ENCODE measurements around the gene FOXA1. TPM values are rescaled to one million over a fixed set of nuclear protein-coding genes. Genes with fewer than 3 reads are reported as not detected.
A peak's percentile ranks its signal among the peaks of the same experiment; 100 is the strongest.

Gene FOXA1
- total RNA-seq, 2 experiments from 2014 or later = not detected

GRCh38 chr14:37590428-37591139, 4.5 kb downstream of the FOXA1 start:
- Mint-ChIP-seq H3K4me1 (peaks cover 6% of the 10 kb centered on the region), H3K9me3 (ENCODE audit: low read depth) (peaks cover 2% of the 10 kb centered on the region), H3K27ac (peak overlapping the region; percentile 46), H3K4me3 (no peak overlapping the region), H3K36me3 (peaks cover 5% of the 10 kb centered on the region), H3K27me3 (peaks cover 81% of the 10 kb centered on the region)
- CTCF ChIA-PET = no interaction called here
- no peak for ATAC-seq
- no peak for DNase-seq

- DNase-seq = no peak
- ATAC-seq = no peak
- Mint-ChIP-seq H3K9me3 (ENCODE audit: low read depth) (peaks cover 2% of the 10 kb centered on the region), H3K4me1 (peaks cover 6% of the 10 kb centered on the region), H3K27ac (no peak overlapping the region), H3K36me3 (peaks cover 5% of the 10 kb centered on the region), H3K4me3 (no peak overlapping the region), H3K27me3 (peaks cover 85% of the 10 kb centered on the region)
- CTCF ChIA-PET = no interaction called here
Observed at GRCh38 chr14:37589715-37590427, 5.2 kb downstream of the FOXA1 start.

DNA sequence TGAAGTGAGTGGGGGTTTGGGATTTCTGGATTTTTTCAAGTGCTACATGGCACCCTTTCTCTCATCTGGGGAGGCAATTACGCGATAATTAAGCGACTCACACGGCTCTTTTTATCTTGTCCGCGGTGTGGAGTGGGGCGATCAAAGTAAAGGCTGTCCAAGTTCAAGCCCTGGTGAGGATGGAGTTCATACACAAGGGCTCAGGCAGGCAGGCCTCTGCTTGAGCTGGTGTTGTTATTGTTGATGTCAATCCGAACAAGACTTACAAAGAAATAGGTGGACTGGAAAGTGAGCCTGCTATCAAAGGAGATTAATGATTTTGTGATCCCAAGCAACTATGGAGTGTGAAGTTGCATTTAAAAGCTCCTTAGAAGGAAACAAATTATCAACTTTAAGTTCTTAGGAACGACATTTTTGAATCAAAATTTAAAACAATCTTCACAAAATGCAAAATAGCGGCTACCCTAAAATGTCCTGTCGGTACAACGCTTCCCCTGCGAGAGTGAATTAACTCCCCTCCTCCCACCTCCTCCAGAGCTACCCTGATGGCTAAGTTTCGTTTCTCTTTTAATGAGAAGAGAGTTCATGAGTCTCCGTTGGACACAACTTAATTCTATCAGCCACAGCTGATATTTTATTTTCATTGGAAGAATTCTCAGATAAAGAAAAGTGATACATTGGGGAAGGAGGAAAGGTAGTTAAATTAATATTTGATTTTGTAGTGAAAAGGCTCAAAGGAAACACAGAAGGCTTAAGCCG, 5.9 kb downstream of the FOXA1 start:
- no peak overlapping the region for H3K4me3 Mint-ChIP-seq
- H3K27ac Mint-ChIP-seq = no peak overlapping the region
- CTCF ChIA-PET = no interaction called here

DNA sequence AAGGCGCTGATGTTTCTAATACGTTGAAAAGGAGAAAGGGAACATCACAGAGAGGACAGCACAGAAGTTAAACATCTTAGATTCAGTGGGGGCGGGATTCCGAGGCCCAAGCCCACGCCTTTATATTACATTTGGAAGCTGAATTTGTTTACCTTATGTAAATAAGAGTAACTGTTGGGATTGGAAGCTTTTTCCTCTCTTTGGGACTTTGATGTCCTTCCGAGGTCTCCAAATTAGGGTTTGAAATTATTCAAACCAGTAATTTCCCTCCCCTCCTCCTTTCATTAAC, 6.4 kb downstream of the FOXA1 start:
- peaks cover 76% of the 10 kb centered on the region for H3K27me3 Mint-ChIP-seq
- peaks cover 2% of the 10 kb centered on the region for H3K36me3 Mint-ChIP-seq
- peaks cover 1% of the 10 kb centered on the region for H3K4me1 Mint-ChIP-seq
- DNase-seq = no peak
- no peak overlapping the region for H3K4me3 Mint-ChIP-seq
- peaks cover 2% of the 10 kb centered on the region for H3K9me3 Mint-ChIP-seq (ENCODE audit: low read depth)
- CTCF ChIA-PET = no interaction called here
- H3K27ac Mint-ChIP-seq = no peak overlapping the region
- ATAC-seq = no peak

More for the DNA sequence above, 5.9 kb downstream of the FOXA1 start:
- H3K36me3 Mint-ChIP-seq = peaks cover 3% of the 10 kb centered on the region
- ATAC-seq (no peak), DNase-seq (no peak)
- peaks cover 81% of the 10 kb centered on the region for H3K27me3 Mint-ChIP-seq
- H3K9me3 Mint-ChIP-seq (ENCODE audit: low read depth) = peaks cover 2% of the 10 kb centered on the region
- peaks cover 3% of the 10 kb centered on the region for H3K4me1 Mint-ChIP-seq

DNA sequence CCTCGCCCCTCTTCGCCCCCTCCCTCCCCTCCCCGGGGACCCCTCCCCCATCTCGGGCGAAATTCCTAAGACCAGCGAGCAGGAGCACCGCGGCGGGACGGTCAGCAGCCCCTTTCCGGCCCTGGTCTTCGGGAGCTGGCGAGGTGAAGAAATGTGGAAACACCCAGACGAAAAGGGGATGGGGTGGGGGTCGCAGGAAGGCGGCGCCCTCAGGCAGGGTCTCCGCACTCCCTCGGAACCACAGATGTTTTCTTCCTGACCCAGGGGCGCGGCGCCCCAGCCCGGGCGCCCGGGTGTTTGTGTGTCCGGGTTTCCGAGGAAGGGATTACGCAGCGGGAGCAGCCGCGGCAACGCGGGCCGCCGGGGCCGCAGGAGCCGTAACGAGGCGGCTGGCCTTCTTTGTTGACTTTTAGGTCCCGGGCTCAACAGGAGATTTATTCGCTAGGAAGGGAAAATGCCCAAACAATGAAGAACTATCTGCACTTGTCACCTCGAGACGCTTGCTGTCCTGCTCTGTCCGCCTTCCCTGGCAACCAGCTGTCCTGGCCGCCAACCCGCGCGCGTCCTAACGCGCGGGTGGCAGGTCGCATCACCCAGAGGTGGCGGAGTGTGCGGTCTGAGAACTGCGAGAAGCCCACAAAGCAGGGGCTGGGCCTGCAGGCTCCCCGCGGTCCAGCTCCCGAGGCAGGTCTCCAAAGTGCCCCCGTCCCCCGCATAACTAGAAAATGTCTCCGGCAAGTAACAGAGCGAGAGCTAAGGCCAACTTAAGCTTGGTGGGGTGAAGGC, 7.0 kb downstream of the FOXA1 start:
- CTCF ChIA-PET = interaction anchor here (0.8 kb wide), 1 partner anchor 11 kb away, joined by 3 read pairs; no protein-coding TSS in a partner anchor
- ATAC-seq = no peak
- H3K4me3 Mint-ChIP-seq = no peak overlapping the region
- no peak overlapping the region for H3K27ac Mint-ChIP-seq
- peaks cover 73% of the 10 kb centered on the region for H3K27me3 Mint-ChIP-seq
- peaks cover 2% of the 10 kb centered on the region for H3K9me3 Mint-ChIP-seq (ENCODE audit: low read depth)
- DNase-seq = no peak
- peaks cover 2% of the 10 kb centered on the region for H3K36me3 Mint-ChIP-seq
- H3K4me1 Mint-ChIP-seq = peaks cover 1% of the 10 kb centered on the region

DNA sequence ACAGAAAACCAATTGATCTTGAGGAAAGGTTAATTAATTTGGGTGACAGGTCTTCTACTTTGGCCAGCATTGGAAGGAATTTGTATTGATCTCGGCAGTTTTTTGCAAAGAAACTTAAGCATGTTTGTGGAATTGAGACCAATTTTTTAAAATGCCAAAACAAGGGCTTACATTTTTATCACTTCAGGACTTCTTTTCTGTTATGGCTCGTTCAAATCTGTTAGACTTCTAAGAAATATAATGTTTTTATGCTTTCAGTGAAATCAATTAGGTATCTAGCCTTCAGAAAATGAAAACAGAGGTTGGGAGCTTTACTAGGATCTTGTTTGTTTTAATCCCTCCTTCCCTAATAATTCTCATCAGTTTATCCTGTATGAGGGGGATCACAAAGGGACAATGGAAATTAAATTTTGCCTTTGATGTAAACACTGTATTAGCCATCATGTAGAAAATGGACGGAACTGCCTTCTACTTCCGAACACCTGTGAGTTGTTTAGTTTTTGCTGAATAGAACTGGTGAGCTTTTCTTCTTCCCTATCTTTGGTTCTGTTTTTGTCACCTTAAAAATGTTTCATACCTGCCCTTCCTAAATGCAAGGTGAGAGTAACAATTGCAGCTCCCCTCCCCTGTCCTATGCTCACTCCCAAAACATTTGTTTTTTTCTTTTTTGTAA, 7.8 kb downstream of the FOXA1 start:
- no peaks in the 10 kb centered on the region for H3K9me3 Mint-ChIP-seq (ENCODE audit: low read depth)
- peaks cover 1% of the 10 kb centered on the region for H3K4me1 Mint-ChIP-seq
- H3K4me3 Mint-ChIP-seq = no peak overlapping the region
- H3K27me3 Mint-ChIP-seq = peaks cover 71% of the 10 kb centered on the region
- CTCF ChIA-PET = interaction anchor here (0.8 kb wide), 1 partner anchor 10 kb away, joined by 3 read pairs; no protein-coding TSS in a partner anchor
- H3K27ac Mint-ChIP-seq = no peak overlapping the region
- H3K36me3 Mint-ChIP-seq = no peaks in the 10 kb centered on the region
- ATAC-seq = no peak
- DNase-seq = no peak

DNA sequence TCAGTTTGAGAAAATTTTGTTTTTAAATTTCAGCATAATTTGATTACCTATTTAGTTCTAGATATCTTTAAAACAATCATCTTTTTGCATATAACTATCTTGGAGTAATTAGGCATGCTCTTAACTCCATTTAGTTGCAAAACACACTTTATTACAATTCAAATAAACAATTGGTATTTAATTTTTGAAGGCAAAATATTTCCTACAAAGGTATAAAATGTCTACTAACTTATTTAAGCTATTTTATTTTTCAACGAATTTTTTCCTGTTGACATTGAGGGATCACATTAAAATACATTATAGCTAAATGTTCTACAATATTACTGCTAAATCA, 8.3 kb downstream of the FOXA1 start:
- CTCF ChIA-PET = no interaction called here
- H3K4me3 Mint-ChIP-seq = no peak overlapping the region
- H3K27me3 Mint-ChIP-seq = peaks cover 67% of the 10 kb centered on the region
- H3K27ac Mint-ChIP-seq = no peak overlapping the region
- H3K9me3 Mint-ChIP-seq (ENCODE audit: low read depth) = no peaks in the 10 kb centered on the region
- peaks cover 1% of the 10 kb centered on the region for H3K4me1 Mint-ChIP-seq
- H3K36me3 Mint-ChIP-seq = no peaks in the 10 kb centered on the region
- DNase-seq = no peak
- no peak for ATAC-seq

GRCh38 chr14:37585971-37586796, 8.9 kb downstream of the FOXA1 start:
- no peak overlapping the region for H3K4me3 Mint-ChIP-seq
- no peaks in the 10 kb centered on the region for H3K9me3 Mint-ChIP-seq (ENCODE audit: low read depth)
- peaks cover 64% of the 10 kb centered on the region for H3K27me3 Mint-ChIP-seq
- ATAC-seq (no peak), DNase-seq (no peak)
- H3K4me1 Mint-ChIP-seq = no peaks in the 10 kb centered on the region
- H3K27ac Mint-ChIP-seq = no peak overlapping the region
- CTCF ChIA-PET = no interaction called here
- H3K36me3 Mint-ChIP-seq = no peaks in the 10 kb centered on the region

GRCh38 chr14:37585101-37585511, 9.9 kb downstream of the FOXA1 start:
- CTCF ChIA-PET = no interaction called here
- Mint-ChIP-seq H3K4me3 (no peak overlapping the region), H3K4me1 (no peaks in the 10 kb centered on the region), H3K27ac (no peak overlapping the region), H3K27me3 (peaks cover 53% of the 10 kb centered on the region), H3K36me3 (no peaks in the 10 kb centered on the region), H3K9me3 (ENCODE audit: low read depth) (no peaks in the 10 kb centered on the region)
- ATAC-seq = no peak
- DNase-seq = no peak

DNA sequence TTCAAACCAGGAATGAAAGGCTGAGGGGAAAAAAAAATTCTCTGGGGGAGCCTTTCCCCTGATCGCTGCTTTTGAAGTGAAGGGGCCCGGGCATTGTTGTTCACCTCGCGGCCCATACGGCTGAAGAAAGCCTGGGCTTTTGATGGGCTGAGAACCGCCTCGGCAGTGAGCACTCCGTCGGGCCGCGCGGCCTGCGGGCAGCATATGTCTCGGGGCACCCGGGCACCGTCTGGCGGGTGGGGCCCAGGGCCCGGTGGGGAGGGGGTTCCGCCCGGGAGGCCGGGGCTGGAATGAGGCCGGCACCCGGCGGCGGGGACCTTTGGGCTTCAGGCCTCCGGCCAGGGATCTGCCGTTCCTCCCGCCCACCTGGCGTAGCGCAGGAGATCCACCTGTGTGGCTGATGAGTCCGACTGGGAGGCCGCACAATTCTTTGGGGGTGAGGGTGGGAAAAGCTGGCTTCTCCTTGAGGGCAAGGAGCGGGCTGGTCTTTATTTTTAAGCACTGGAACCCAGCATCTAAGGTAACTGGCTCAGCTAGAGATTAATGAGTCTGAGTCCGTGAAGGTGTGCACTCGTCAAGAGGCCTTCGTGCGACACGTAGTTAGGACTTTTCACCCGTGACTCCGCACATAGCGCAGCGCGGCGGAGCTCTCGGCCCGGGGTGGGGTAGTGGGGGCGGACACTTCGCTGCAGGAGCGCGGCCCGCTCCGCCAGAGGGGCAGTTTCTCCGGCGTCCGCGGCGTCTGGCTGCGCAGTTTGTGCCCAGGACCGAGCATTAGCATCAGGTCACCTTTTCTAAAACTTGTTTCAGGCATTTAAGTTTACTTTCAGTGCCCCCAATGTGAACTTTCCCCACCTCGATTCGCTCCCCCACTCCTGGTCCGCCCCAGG, 10.6 kb downstream of the FOXA1 start:
- Mint-ChIP-seq H3K36me3 (no peaks in the 10 kb centered on the region), H3K27ac (no peak overlapping the region), H3K9me3 (ENCODE audit: low read depth) (no peaks in the 10 kb centered on the region), H3K4me3 (no peak overlapping the region), H3K27me3 (peaks cover 49% of the 10 kb centered on the region), H3K4me1 (no peaks in the 10 kb centered on the region)
- ATAC-seq (no peak), DNase-seq (no peak)
- CTCF ChIA-PET = no interaction called here

- DNase-seq (no peak), ATAC-seq (no peak)
- Mint-ChIP-seq H3K4me3 (no peak overlapping the region), H3K4me1 (no peaks in the 10 kb centered on the region), H3K27me3 (peaks cover 40% of the 10 kb centered on the region), H3K9me3 (ENCODE audit: low read depth) (no peaks in the 10 kb centered on the region), H3K36me3 (no peaks in the 10 kb centered on the region), H3K27ac (no peak overlapping the region)
- CTCF ChIA-PET = no interaction called here
Observed at GRCh38 chr14:37583358-37584210, 11.5 kb downstream of the FOXA1 start.
